ENCODE measurements around the gene CHRNA3.
"Not testable (repeated sequence)": the region's sequence is repeated elsewhere in the genome, so short reads cannot be mapped to it uniquely, and the experiment has no call there.

CHRNA3 gene

GRCh38 chr15:78616506-78616905 lies 4.3 kb downstream of the CHRNA3 start:
- no peak for DNase-seq

- DNase-seq: no peak
Measured at GRCh38 chr15:78615151-78615589, 5.6 kb downstream of the CHRNA3 start.

- DNase-seq: no peak
Measured at GRCh38 chr15:78614021-78614420, 6.8 kb downstream of the CHRNA3 start.

GRCh38 chr15:78609551-78609950 lies 11.2 kb downstream of the CHRNA3 start:
- not testable (repeated sequence) for DNase-seq

GRCh38 chr15:78605680-78606079 lies 15.1 kb downstream of the CHRNA3 start:
- DNase-seq: no peak

GRCh38 chr15:78605201-78605600 lies 15.6 kb downstream of the CHRNA3 start:
- no peak for DNase-seq

- DNase-seq: no peak
Measured at GRCh38 chr15:78604420-78604819, 16.4 kb downstream of the CHRNA3 start.

GRCh38 chr15:78603467-78603866 lies 17.3 kb downstream of the CHRNA3 start:
- no peak for DNase-seq

- no peak for DNase-seq
Measured at GRCh38 chr15:78599189-78599588, 21.6 kb downstream of the CHRNA3 start.

GRCh38 chr15:78598348-78598747 lies 22.4 kb downstream of the CHRNA3 start:
- no peak for DNase-seq

- DNase-seq: no peak
Measured at GRCh38 chr15:78597583-78597982, 23.2 kb downstream of the CHRNA3 start.

- DNase-seq: no peak
Measured at GRCh38 chr15:78574944-78575343, 45.9 kb downstream of the CHRNA3 start.

GRCh38 chr15:78573416-78573815 lies 47.4 kb downstream of the CHRNA3 start:
- DNase-seq: no peak

- no peak for DNase-seq
Measured at GRCh38 chr15:78571382-78571781, 49.4 kb downstream of the CHRNA3 start.

- no peak for DNase-seq
Measured at GRCh38 chr15:78570710-78571109, 50.1 kb downstream of the CHRNA3 start.

- no peak for DNase-seq
Measured at GRCh38 chr15:78567531-78567930, 53.3 kb downstream of the CHRNA3 start.

GRCh38 chr15:78565951-78566774 lies 54.6 kb downstream of the CHRNA3 start:
- no peak for DNase-seq

- peak; percentile 48 to 76 (median 61) for DNase-seq
Measured at GRCh38 chr15:78565097-78565950, 55.5 kb downstream of the CHRNA3 start, which contains the start of gene CHRNA5. TSS of gene CHRNA5 (plus strand) at chr15:78565520. CDS start at chr15:78565720, 200 bp downstream.

- DNase-seq: no peak
Measured at GRCh38 chr15:78564743-78565096, 56.1 kb downstream of the CHRNA3 start.

GRCh38 chr15:78563092-78563491 lies 57.7 kb downstream of the CHRNA3 start:
- DNase-seq: no peak

- no peak for DNase-seq
Measured at GRCh38 chr15:78561490-78561889, 59.3 kb downstream of the CHRNA3 start.

- DNase-seq: not testable (repeated sequence)
Measured at GRCh38 chr15:78560201-78560600, 60.6 kb downstream of the CHRNA3 start.

- DNase-seq: no peak
Measured at GRCh38 chr15:78552597-78552996, 68.2 kb downstream of the CHRNA3 start.

- no peak for DNase-seq
Measured at GRCh38 chr15:78551902-78552301, 68.9 kb downstream of the CHRNA3 start.

All from T-helper 1 cell (primary cell).